ENCODE results near the gene ZMIZ1.
"Not testable (repeated sequence)": the region's sequence is repeated elsewhere in the genome, so short reads cannot be mapped to it uniquely, and the experiment has no call there.

Gene ZMIZ1

DNA sequence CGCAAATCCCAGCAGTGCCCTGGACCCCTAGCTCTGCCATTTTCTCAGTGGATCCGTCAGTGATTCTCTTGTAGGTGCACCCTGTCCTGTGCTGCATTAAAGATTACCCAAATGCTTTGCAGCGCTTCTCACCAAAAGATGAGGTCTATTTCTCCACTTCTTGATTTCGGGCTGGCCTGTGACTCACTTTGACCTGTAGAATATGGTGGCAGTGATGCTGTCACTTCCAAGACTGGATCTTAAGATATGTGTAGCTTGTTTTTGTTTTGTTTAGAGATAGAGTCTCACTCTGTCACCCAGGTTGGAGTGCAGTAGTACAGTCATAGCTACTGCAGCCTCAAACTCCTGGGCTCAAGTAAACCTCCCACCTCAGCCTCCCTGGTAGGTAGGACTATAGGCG, 37.0 kb upstream of the ZMIZ1 start:
- no peak for DNase-seq (ENCODE audit: low read depth in 2 of 2)

DNA sequence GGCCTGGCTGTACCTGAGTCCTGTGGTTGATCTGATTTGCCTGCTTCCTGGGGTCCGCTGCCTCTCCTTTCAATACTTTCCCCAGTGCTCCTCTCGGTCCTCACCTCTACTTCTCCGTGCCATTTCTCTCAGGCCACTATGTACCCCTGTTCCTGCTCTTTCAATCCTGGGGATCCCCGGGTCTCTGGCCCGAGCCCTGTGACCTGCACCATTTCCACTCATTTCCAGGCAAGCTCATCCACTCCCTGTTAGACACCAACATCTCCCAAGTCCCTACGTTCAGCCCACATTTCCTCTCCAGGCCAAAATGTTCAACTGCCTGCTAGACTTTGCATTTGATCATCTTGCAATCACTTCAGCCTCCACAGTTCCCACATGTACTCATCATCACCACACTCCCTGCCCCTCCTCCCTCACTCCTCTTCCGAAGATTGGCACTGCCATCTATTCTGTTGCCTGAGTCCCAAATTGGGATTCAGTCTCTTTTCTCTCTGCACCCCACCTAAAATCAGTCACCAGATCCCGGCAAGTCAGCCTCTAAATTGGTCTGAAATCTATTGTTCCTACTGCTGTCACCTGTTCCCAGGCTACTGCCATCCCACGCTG, 34.4 kb upstream of the ZMIZ1 start:
- no peak for DNase-seq (ENCODE audit: low read depth in 2 of 2)

DNA sequence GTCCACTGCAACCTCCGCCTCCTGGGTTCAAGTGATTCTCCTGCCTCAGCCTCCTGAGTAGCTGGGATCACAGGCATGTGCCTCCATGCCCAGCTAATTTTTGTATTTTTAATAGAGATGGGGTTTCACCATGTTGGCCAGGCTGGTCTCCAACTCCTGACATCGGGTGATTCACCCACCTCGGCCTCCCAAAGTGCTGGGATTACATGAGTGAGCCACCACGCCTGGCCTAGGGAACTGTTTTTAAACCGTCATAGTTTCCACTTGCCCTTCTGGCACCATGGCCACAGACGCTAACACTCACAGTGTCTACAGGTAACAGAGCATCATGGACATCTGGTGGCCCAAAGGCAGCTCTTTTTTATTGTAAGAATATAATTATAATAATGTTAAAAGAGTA, 32.4 kb upstream of the ZMIZ1 start:
- not testable (repeated sequence) for DNase-seq (ENCODE audit: low read depth in 2 of 2)

DNA sequence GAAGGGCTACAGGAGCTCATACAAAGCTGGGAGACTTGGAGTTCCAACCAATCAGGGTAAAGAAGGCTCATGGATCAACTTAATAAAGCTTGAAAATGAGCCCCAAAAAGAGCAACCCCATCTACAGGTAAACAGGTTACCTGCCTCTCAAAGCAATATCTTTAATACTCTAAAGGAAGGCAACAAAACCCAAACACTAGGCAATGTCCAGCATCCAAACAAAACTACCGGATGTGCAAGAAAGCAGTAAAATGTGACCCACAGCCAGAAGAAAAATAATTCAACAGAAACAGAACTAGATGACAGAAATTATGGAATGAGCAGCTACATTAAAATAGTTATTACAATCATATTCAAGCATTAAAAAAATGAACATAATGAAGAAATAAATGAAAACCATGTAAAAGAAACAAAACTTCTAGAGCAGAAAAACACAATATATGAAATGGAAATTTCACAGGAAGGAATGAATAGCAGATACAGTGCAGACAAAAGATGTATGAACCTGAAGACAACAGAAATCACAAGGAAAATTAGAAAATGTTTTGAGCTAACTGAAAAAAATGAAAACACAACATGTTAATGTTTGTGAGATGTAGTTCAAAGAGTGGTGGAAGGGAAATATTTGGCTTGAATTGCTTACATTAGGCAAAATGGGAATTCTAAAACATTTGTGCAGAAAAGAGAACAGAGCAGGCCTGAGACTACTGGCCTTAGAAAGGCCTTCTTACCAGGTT, 30.5 kb upstream of the ZMIZ1 start:
- DNase-seq (ENCODE audit: low read depth in 2 of 2): no peak

DNA sequence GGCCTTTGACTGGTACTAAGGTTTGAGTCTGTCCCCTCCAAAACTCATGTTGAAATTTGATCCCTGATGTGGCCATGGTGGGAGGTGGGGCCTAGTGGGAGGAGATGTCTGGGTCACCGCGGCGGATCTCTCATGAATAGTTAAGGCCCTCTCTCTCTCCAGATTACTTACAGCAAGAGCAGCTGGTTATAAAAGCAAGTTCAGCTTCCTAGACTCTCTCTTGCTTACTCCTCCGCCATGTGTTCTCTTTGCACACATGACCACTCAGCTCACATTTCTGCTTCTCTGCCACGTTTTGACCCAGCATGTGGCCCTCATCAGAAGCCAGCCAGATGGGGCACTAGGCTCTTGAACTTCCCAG, 29.9 kb upstream of the ZMIZ1 start:
- no peak for DNase-seq (ENCODE audit: low read depth in 2 of 2)

DNA sequence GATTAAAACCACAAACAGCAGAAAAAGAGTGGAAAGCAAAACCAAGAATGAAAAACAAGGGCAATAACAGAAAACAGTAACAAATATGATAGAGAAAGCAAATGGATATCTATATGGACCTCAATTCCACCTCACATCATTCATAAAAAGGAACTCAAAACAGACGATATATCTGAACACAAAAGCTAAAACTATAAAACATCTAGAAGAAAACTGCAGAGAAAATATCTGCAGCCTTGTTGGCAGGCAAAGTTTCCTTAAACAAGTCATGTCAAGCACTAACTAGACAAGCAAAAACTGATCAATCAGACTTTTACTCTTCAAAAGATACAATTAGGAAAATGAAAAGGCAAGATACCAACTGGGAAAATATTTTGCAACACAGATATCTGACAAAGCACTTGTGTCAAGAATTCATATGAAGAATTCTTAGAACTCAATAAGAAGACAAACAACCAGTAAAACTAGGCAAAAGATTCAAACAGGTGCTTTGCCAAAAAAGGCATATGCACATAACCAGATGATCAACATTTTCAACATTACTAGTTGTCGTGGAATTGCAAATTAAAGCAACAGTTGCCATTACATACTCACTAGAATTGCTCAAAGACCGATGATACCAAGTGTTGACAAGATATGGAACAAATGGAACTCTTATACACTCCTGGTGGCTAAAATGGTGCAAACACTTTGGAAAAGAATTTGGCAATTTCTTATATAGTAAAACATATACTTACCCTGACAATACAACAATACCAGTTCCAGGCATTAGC, 25.9 kb upstream of the ZMIZ1 start:
- DNase-seq (ENCODE audit: low read depth in 2 of 2): no peak

DNA sequence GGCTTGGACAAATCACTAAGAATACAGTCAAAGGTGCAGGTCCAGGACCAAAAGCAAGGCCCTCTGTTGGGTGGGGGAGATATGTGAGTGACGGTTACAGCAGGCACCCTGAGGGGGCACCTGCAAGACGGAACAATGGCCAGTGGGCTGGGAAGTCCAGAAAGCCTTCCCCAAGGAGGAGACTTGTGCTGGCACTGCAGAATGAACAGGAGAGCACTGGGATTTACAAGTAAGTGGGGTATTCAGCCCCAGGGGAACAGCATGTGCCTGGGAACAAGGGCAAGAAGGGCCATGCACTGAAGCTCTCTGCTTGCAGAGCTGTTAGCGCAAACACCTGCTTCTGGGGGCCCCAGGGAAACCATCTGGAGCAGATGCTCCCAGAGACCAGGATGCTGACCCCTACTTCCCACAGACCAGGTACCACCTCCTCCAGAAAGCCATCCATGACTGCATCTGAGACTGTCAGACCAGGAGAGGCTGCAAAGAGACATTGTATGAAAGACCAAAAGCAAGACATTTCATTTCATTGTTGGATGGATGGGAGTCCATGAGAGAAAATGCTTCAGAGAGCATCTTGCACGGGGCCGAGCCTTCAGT, 24.6 kb upstream of the ZMIZ1 start:
- DNase-seq (ENCODE audit: low read depth in 2 of 2): no peak

DNA sequence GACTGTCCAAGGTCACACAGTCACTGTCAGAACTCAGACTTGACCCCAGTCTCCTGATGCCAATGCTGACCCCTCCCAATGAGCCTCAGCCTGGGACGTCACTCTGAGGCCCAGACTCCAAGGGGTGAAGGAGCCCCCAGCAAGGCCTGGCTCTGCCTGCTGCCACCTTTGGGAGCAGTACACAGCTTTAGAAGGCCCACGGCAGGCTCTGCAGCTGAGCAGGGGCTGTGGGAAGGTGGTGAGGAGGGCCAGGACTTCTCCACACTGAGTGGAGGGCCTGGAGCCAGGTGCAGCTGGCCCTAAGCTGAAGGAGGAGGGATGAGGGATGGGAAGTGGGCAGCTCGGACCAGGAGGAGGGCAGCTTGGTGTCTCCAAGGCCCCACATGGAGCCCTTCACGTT, 23.9 kb upstream of the ZMIZ1 start:
- DNase-seq (ENCODE audit: low read depth in 2 of 2): no peak

DNA sequence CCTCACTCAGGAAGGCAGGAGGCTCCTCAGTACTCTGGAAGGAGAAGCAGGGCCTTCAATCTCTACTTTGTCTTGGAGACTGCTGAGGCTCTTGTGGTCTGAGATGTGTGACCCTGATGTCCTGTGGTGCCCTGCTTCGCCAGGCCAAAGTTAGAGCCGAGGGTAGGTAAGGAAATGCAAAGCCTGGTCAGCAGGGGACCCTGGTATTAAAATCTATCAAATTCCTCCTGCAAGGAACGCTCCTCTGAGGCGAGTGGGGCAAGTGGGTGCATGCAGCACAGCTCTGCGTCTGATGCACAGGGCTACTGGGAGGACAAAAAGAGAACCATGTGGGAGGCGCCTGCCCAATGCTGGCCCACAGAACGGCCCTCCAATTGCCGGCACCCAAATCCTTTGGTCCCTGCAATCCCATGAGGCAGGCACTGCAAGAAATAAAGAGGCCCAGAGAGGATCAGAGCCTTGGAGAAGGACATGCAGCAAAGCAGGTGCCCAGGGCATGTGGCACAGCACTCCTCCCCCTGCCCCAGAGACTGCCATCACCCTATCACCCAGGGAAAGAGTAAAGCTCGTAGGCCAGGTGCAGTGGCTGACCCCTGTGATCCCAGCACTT, 23.1 kb upstream of the ZMIZ1 start:
- no peak for DNase-seq (ENCODE audit: low read depth in 2 of 2)

DNA sequence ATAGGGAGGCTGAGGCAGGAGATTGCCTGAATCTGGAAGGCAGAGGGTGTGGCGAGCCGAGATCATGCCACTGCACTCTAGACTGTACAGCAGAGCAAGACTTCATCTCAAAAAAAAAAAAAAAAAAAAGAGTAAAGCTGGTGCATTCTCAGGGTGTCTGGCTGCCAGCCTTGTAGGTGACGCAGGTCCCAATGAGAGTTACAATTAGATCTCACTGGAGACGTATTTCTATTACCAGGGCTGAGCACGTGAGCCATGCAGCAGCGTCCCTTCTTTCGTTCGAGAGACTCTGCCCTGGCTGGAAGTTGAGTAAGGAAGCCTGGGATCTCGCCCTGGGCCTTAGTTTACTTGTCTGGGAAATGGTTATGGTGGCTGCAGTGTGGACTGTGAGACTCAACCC, 22.4 kb upstream of the ZMIZ1 start:
- DNase-seq (ENCODE audit: low read depth in 2 of 2): no peak

DNA sequence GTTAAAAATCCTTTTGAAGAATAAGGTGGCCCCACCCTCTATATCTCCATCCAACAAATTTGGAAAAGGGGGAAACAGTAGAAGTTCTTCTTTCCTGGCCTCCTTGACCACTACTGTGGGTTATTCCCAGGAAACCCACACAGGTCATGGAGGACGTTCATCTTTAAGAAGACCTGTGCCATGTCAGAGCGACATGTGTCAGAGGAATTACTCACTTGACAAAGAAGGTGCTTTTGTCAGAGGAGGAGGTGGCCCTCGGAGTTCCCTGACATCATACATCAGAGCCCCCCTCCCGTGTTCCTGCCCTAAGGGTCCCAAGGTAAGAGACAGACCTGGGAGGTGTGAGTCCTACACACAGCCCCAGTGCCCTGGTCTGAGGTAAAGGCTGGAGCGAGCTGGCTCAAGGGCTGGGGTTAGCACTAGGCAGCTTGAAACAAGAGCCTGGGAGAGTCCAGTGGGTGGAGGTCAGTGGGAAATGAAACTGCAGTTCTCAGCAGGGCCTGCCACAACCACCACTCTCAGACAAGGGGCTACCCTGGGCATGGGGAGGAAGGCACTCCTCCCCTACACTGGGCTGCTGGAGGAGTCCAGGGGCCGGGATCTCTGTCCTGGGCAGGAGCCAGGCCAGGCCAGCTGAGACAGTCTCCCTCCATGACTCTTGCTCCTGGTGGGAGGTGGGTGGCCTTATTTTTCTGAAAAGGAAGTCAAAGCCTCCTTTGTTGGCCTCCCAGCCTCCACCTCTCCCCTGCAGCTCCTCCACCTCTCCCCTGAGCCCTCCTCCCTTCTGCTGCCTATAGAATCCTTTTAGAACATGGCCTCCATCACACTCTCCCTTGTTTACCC, 21.8 kb upstream of the ZMIZ1 start:
- no peak for DNase-seq (ENCODE audit: low read depth in 2 of 2)

DNA sequence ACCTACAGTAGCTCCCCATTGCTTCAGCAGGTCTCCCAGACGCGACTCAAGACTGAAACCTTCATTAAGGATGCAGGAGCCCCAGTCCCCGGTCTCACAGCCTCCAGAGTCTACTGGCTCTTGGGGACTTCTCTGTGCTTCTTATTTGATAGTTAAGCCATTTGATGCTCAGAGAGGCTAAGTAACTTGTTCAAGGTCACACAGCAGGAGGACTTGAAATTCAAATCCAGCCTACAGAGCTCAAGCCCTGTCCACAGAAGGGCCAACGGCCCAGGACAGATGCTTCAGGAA, 21.2 kb upstream of the ZMIZ1 start:
- DNase-seq (ENCODE audit: low read depth in 2 of 2): no peak

DNA sequence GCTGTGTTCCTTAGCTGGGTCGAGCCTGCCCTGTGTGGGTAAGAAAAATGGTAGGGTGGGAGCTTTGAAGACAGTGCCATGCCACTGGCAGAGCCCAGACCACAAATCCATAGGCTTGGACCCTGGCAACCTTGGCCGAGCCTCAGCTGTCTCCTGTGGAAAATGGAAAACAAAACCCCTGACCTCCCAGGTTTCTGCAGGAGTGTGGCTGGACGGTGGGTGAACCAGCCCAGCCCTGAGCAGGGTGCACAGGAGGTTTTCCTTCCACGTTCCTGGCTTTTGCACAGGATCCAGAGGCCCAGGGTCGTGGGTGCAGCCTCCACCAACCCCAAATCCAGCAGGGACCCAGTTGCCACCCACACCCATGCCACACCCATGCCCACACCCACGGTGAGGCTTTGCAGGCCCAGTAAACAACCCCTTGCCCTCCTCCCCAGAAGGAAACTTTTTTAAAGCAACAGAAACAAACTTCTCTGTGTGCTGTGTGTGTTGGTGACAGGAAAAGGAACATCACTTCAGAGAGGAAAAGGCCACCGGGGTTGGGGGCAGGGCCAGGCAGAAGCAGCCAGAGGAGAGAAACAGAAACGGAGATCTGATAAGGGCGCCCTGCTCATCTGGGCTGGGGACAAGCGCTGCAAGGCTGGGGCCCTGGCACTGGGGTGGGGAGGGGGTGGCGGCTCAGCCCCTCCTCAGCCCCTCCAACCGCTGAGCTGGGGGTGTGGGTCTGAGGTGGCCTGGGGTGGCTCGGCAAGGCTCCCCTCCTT, 20.7 kb upstream of the ZMIZ1 start:
- DNase-seq (ENCODE audit: low read depth in 2 of 2): no peak

DNA sequence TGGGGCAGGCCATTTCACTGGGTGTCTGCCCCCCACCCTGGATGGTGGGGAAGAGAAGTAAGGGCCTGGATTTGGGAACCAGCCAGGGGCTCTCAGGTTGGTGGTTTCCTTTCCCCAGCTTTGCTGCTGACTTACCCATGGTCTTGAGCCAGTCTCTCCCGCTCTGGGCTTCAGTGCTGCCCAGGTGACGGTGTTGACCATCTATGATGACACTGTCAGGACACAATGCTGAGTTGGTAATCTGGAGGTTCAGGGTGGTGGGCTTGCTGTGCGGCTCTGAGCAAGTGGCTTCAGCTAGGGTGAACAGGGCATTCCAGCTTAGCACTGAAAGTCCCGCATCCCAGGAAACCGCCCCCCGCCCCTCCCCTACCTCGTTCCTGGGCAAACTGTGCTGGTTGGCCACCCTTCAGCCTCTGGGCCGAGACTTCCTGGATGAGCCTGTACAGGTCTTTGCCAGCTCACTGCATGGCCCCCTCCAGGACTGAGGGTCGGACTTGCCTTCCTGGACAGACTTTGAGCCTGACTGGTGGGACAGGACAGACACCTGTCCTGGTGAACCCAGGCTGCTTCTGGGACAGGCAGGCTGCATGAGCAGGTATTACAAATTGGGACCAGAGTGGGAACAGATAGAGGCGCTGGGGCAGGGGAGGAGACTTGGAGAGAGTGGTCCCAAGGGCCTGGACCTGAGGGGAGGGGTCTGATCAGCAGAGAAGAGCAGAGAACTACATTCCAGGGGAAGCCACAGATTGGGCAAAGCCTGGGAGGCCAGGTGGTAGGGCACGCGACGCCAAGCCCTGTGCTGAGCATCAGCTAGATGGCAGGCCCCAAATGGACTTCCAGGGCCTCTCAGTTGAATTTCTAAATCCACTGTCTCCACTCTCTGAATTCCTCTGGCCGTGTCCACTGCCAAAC, 19.9 kb upstream of the ZMIZ1 start:
- no peak for DNase-seq (ENCODE audit: low read depth in 2 of 2)

DNA sequence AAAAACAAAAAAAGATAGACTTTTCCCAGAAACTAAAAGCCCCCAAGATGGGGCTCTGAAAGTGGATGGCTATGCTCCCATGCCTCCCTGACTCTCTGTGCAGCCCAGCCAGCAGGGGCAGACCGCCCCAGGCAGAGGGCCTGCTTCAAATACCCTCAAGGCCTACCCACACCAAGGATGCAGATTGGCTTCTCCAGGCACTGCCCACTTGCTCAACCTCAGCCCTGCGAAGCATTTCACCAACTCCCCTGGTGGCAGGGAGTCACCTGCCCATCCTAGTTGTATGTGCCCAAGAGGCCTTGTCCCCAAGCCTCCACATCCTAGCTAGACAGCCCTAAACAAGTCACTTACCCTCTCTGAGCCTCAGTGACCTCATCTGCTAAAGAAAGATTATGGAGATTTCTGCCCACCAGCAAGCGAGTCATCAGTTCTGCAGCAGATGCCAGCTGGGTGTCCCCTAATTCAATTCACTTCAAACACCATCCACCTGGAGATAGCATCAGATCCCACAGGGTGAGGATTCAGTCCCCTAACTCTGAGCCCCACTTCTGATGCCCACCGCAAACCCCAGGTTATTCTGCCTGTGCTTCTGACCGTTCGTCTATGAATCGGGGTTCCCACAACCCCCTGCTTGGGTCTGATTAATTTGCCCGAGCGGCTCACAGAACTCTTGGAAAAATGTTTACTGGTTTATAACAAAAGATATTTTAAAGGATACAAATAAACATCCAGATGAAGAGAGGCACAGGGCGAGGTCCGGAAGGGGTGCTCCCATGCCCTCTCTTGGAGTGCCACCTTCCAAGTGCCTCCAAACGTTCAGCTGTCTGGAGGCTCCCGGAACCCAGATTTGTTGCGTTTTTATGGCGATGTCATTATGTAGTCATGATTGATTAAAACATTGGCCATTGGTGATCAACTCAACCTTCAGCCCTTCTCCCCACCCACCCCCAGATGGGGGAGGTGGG, 18.6 kb upstream of the ZMIZ1 start:
- no peak for DNase-seq (ENCODE audit: low read depth in 2 of 2)

DNA sequence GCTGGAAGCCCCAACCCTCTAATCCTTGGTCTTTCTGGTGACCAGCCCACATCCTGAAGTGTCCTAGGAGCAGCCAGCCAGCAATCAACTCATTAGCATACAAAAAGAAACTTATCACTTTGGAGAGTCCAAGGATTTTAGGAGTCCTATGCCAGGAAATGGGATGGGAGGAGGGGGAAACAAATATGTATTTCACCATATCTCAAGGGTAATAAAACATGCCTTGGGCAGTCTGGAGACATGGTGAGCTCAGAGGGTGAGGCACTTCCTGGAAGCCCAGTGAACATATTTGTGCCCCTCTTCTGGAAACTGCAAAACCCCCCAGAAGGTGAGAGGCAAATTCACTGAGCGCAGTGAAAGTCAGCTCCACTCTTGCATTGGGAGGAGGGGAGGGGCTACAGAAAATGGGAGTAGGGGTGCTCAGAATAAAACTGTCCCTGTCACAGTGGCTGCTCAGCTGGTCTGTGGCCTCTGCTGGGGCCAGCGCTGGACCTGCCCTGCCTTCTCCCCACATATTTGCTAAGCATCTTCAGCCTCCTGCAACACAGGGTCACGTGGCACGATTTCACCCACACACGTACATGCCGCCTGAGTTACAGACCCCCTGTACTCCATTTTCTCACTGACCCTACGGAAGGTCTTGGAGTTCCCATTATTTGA, 17.7 kb upstream of the ZMIZ1 start:
- no peak for DNase-seq (ENCODE audit: low read depth in 2 of 2)

DNA sequence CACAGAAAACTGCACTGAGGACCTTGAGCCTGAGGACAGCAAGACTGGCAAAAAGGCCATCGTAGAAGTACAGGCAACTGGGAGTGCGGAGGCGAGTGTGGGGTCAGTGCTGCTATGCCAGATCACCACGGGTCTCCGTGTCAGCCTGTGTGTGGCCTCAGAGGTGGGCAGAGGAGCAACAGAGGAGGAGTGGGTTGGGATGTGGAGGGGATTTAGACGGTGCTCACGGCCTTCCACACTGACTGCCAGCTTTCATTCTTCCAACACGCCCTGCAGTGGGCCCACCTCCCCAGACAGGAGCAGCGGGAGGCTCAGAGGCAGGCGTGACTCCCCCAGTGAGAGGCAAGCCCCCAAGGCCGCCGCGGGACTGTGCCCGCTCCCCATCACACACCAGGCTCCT, 17.0 kb upstream of the ZMIZ1 start:
- no peak for DNase-seq (ENCODE audit: low read depth in 2 of 2)
